Measurements from ENCODE around the gene NRIP3.

Gene NRIP3

DNA sequence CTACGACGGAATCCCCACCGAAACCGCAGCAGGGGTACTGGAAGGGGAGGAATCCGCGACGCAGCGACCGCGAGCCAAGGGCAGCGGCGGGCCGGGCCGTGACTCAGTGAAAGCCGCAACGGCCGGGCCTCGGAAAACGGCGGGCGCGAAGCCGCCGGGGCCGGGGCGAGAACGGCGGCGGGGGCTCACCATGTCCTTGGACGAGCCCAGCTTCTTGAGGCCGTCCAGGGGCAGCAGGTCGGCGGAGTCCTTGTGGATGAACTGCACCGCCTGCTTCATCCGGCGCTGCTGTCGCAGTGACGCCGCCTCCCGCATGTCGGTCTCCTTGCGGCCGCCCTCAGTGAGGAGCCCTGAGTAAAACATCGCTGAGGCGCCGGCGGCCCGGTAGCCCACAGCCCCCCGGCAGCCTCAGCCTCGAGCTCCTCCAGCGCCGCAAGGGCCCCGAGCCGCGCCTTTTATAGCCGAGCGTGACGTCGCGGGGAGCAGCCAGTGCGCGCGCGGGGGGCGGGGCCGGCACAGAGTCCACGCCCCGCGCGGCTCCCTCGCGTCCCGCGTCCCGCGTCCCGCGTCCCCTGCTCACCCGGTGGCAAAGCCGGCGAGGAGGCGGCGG, at the start of gene NRIP3:
TSS of gene NRIP3 (minus strand) at position 429 of the 610 bp plus-strand sequence. CDS start at position 363, 66 bp downstream.
- peak; percentile 26 for DNase-seq

DNA sequence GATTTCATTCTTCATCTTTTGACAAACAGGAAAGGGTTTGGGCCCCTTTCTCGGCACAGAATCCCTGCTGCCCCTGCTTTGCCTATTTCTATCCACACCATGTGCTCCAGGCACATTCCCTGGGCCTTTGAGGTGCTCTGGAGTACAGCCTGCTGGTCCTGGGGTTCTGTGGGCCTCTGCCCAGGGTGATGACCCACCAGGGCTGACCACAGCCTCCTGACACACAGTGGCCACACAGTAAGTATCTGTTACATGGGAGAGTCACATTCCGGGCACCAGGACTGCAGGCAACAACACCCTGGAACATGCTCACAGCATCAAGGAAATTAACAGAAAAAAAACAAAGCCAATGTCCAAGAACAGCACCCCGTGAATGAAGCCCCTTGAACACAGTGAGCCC, 48.5 kb upstream of the NRIP3 start:
- DNase-seq: no peak

GRCh38 chr11:9049959-9050358, 46.2 kb upstream of the NRIP3 start:
- no peak for DNase-seq

- peak; percentile 67 for DNase-seq
These were observed 44.2 kb upstream of the NRIP3 start for GRCh38 chr11:9047964-9048523.

- no peak for DNase-seq
These were observed 42.7 kb upstream of the NRIP3 start for GRCh38 chr11:9046481-9046880.

DNA sequence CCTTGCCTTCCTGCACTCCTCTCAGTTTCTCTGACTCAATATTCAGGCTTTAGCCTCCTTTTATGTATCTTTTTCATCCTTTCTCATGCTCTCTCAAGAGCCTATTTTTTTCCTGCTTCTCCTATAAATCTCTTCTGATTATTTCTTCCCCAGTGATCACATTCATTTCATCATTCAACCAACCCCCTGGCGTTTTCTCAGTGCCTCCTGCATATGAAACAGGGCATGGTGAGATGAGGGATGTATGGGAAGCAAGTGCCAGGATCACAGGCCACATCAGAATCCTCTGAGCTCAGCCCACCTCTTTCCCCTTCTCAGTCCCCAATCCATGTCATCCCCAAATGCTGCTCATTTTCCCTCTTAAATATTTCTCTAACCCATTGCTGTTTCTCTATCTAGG, 38.7 kb upstream of the NRIP3 start:
- no peak for DNase-seq

DNA sequence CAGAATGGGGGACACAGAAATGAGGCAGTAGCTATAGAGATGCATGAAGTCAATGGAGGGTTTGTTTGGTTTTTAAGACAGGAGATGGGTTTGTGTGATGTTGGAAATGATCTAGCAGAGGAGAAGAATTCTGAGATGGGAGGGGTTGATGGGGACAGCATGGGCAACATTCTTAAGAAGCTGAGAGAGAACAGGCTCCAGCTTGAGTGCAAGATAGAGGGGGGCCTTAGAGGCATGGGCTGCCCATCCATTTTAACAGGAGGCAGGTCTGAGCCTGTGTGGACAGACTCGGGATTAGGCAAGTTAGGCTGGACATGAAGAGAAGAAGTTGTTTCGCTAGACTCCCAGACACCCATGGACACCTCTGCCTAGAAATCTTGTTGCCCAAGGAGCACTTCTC, 37.9 kb upstream of the NRIP3 start:
- DNase-seq: no peak

- DNase-seq: no peak
These were observed 36.6 kb upstream of the NRIP3 start for GRCh38 chr11:9040410-9040809.

- DNase-seq: no peak
These were observed 36.1 kb upstream of the NRIP3 start for GRCh38 chr11:9039863-9040262.

DNA sequence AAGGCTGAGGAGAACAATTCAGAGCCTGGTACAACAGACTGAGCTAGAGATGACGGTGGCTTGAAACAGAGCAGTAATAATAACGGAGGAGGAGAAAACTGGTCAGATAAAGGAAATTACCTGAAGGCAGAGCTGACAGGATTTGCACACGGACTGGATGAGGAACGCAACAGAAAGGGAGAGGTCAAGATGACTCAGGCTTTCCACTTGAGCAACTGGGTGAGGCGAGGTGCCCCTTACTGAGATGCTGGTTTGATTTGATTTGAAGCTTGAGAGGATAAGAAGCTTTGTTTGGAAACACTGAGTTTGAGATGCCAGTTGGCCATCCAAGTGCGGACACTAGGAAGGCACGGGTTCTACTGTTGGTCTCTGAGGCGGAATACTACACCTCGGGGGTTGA, 35.4 kb upstream of the NRIP3 start:
- no peak for DNase-seq

DNA sequence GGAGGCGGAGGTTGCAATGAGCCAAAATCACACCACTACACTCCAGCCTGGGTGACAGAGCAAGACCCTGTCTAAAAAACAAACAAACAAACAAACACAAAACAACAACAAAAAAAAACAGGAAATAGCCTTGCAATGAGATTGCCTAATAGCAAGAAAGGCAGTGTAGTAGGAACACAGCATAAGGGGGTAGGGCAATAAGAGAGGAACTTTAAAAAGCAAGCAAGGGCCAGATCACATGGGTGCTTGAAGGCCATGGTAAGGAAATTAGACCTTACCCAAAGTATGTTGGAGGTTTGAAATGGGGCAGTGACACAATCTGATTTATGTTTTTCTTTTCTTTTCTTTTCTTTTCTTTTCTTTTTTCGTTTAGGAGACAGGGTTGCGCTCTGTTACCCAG, 34.7 kb upstream of the NRIP3 start:
- DNase-seq: no peak

DNA sequence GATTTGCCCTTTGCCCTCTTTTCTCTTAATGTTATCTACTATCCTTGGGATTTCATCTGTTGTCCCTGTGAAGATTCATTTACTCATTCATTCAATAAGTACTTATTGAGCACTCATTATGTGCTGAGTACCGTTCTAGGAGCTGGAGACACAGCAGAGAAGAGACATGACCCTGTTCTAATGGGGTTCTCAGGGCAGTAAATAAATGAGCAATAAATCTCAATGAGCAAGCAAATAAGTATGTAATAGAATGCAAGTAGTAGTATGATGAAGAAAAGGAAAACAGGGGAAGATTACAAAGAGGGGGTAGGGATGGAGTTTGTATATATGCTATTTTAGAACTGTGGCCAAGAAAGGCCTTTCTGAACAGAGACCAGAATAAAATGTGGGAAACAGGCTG, 34.2 kb upstream of the NRIP3 start:
- no peak for DNase-seq

DNA sequence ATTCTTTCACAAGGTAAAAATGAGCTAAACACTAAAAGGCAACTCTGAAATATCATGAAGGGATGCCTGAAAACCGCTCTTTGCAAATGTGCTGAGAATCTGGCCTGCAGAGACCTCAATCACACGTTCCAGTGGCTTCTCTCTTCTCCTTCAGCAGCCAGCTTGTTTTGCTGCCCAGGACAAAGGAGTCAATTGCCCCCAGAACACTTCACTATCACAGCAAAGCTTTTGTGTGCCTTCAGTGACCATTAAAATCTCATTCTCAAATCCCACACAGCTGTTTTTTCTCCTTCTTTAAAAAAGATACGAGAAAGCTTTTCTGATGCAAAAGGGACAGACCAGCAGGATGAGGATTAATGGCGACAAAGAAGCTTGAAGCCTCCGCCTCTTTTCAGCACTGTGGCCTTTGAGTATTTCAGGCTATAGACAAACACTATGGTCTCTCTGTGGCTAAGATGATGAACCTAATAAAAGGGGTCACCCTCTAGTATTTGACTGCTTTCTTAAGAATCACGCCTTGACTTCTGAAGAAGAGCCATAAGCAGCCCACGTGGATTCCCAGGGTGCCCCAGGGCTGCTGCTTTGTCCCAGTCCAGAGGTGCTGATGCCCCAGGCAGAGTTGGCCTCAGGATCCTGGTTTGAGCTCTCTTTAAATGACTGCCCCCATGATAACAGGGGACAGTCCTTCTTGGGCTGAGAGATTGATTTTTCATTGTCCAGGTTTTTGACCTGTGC, 33.4 kb upstream of the NRIP3 start:
- DNase-seq: no peak

DNA sequence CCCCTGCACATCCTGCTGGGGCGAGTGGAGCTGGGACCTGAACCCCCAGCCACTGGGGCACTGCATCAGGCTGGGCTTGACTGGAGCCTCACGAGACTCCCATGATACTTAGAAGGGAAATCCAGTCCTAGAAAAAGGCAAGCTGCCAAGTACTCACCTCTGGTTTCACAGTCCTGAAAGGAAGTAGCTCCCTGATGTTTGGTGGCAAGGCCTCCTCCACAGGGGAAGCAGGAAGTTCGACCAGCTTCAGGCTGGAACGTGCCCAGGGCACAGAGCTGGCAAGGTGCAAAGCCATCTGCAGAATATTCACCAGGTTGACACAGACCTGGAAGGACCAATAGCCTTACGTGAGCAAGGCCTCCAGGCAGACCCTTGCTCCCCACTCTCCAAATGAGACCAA, 26.8 kb upstream of the NRIP3 start:
- no peak for DNase-seq

DNA sequence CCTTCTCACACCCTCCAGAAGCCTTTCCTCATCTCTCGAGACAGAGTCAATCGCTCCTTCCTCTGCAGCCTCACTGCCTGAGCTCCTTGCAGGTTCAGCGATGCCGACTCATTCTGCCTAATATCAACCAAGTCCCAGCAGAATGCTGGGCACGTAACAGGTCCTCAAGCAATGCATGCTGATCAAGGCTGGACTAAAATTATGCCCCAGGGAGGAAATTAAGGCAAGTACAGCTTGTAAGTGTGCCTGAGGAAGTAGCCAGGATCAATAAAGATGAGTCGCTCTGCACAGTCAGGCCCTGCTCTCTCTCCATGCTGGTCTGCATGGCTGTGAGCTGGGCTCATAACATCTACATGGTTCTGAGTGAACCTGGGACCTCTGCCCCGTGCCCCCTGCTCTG, 25.6 kb upstream of the NRIP3 start:
- DNase-seq: no peak

GRCh38 chr11:9028581-9028980, 24.8 kb upstream of the NRIP3 start:
- peak; percentile 13 for DNase-seq

- DNase-seq: no peak
These were observed 21.5 kb upstream of the NRIP3 start for GRCh38 chr11:9025101-9025850.

GRCh38 chr11:9022961-9023680, 19.3 kb upstream of the NRIP3 start:
- DNase-seq: no peak

DNA sequence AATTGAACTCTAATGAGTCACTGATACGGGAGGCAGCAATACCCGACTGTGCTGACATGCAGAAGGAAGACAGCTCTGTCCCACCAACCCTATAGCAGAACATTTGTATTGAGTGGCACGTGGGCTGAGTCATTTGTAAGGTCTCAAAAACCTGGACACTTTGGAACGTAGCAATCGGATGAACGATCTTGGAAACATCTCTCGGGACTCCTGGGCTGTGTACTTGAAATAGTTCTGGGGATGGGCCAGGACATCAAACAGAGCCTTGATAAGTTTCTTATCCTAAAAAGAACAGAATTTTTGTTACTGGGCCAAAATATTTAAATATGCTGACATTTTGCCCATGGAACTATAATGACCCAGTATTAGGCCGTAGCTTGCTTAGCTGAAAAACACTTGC, 17.1 kb upstream of the NRIP3 start:
- no peak for DNase-seq

DNA sequence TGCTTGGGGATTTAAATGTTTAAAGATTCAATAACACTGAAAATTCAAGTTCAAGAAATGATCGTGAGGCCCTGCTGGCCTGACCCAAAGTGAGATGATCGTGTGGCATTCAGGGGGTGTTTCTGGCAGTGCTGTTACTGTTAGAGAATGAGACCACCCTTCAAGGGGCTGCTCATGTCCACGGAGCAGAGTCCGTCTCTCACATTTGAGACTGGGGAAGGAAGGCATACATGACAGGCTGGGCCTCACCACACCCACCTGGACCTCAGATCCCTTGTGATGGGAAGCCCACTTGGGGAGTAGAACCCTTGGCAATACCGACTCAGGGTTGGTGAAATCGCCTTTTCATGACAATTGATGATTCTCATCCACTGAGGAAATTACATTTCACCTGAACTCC, 16.1 kb upstream of the NRIP3 start:
- DNase-seq: no peak

DNA sequence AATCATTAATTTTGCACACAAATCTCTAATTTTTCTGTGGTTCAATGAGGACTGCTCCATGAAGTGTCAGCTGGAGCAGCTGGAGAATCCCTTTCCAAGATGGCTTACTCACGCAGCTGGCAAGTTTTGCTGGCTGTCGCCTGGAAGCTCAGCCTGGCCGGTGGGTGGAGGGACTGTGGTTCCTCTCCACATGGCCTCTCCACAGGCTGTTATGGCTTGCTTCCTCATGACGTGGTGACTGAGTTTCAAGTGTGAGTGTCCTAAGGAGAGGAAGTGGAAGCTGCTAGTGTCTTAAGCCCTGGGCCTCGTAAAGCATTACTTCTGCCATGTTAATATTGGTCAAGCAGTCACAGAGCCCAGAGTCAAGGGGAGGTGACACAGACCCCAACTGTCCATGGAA, 14.0 kb upstream of the NRIP3 start:
- no peak for DNase-seq

GRCh38 chr11:9016916-9017642, 13.3 kb upstream of the NRIP3 start:
- DNase-seq: no peak

All from DMS79 treated with DMSO at 0.1 percent for 48 hours (cell line).